Panc1 (cell line): ENCODE data around the gene CHTF18.
A peak's percentile ranks its signal among the peaks of the same experiment; 100 is the strongest.

Experiments
- POLR2AphosphoS5 ChIP-seq: IDR thresholded peaks from 2 replicates; pipeline ENCODE4 v1.6.1; 2012; ENCODE audit warnings: mild to moderate bottlenecking, low read depth, low read length, moderate library complexity
- SIN3A ChIP-seq: IDR thresholded peaks from 2 replicates; pipeline ENCODE4 v1.6.1; 2012; ENCODE audit warnings: low read depth, mild to moderate bottlenecking, low read length, moderate library complexity, borderline replicate concordance; ENCODE audit not compliant: insufficient read depth
- TCF7L2 ChIP-seq: IDR thresholded peaks from 2 replicates; pipeline ENCODE4 v1.6.1; 2011; ENCODE audit warnings: mild to moderate bottlenecking, low read depth, low read length, inconsistent platforms
- TF ChIP-seq, protein P1 (sequence below): fragments of 450-650 bp; IDR thresholded peaks from 2 replicates; pipeline ENCODE4 v1.5.1; 2017; ENCODE audit warnings: mild to moderate bottlenecking
- TF ChIP-seq, protein P2 (sequence below), 2 experiments: IDR thresholded peaks; 2 replicates each; pipeline ENCODE4 v1.6.1; 2011 to 2012; ENCODE audit warnings: low read depth in 2 of 2, control low read depth in 1 of 2, low read length in 1 of 2, mild to moderate bottlenecking in 1 of 2, moderate library complexity in 1 of 2; ENCODE audit not compliant: insufficient read depth in 1 of 2

DNA sequence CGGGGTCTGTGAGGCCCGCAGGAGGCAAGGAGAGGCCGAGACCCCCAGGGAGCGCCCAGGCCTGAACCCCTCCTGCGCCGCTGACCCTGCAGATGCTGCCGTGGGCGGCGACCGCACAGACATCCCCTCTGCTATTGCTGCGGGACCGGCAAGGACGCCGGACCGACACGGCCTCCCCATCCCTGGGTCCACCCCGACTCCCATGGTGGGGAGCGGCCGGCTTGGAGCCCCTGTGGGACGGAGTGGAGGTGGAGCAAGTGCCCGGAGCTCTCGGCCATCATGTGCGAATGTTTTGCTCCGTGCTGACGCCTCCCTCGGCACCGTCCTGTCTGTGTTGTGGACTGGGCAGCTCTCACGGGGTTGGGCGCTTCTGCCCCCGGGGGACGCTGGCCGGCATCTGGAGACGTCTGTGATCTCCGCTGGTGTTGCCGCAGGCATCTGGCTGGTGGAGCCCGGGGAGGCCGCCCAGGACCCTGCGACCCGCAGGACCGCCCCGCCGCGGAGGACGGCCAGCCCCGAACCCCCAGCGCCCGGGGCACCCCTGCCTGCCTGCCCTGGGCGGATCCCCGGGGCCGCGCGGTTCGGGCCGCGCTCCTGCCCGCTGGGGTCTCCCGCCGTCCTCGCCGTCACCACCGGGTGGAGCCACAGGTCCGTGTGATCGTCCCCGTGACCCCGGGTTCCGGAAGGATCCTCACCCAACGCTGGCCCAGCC is 24.9 kb downstream of the CHTF18 start:
- TF ChIP-seq, protein P1, sequence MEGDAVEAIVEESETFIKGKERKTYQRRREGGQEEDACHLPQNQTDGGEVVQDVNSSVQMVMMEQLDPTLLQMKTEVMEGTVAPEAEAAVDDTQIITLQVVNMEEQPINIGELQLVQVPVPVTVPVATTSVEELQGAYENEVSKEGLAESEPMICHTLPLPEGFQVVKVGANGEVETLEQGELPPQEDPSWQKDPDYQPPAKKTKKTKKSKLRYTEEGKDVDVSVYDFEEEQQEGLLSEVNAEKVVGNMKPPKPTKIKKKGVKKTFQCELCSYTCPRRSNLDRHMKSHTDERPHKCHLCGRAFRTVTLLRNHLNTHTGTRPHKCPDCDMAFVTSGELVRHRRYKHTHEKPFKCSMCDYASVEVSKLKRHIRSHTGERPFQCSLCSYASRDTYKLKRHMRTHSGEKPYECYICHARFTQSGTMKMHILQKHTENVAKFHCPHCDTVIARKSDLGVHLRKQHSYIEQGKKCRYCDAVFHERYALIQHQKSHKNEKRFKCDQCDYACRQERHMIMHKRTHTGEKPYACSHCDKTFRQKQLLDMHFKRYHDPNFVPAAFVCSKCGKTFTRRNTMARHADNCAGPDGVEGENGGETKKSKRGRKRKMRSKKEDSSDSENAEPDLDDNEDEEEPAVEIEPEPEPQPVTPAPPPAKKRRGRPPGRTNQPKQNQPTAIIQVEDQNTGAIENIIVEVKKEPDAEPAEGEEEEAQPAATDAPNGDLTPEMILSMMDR = peak; percentile 90
- TF ChIP-seq, protein P2, sequence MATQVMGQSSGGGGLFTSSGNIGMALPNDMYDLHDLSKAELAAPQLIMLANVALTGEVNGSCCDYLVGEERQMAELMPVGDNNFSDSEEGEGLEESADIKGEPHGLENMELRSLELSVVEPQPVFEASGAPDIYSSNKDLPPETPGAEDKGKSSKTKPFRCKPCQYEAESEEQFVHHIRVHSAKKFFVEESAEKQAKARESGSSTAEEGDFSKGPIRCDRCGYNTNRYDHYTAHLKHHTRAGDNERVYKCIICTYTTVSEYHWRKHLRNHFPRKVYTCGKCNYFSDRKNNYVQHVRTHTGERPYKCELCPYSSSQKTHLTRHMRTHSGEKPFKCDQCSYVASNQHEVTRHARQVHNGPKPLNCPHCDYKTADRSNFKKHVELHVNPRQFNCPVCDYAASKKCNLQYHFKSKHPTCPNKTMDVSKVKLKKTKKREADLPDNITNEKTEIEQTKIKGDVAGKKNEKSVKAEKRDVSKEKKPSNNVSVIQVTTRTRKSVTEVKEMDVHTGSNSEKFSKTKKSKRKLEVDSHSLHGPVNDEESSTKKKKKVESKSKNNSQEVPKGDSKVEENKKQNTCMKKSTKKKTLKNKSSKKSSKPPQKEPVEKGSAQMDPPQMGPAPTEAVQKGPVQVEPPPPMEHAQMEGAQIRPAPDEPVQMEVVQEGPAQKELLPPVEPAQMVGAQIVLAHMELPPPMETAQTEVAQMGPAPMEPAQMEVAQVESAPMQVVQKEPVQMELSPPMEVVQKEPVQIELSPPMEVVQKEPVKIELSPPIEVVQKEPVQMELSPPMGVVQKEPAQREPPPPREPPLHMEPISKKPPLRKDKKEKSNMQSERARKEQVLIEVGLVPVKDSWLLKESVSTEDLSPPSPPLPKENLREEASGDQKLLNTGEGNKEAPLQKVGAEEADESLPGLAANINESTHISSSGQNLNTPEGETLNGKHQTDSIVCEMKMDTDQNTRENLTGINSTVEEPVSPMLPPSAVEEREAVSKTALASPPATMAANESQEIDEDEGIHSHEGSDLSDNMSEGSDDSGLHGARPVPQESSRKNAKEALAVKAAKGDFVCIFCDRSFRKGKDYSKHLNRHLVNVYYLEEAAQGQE (IDR thresholded peaks at IDR 0.05; ENCODE audit: insufficient read depth in 1 of 2, low read depth in 2 of 2, low read length in 1 of 2) = no peak
- TF ChIP-seq POLR2AphosphoS5 (no peak), SIN3A (no peak), TCF7L2 (no peak; the same call in 1 of the 2 replicates)
